Upper lobe of right lung (tissue), 1 donor: ENCODE results near the gene ALG1. TPM values are rescaled to one million over a fixed set of nuclear protein-coding genes. Genes with fewer than 3 reads are reported as not detected.
A peak's percentile ranks its signal among the peaks of the same experiment; 100 is the strongest.
"Not testable (repeated sequence)": the region's sequence is repeated elsewhere in the genome, so short reads cannot be mapped to it uniquely, and the experiment has no call there.

Source experiments
- ATAC-seq: fragments of 200-7000 bp; cut with Tn5 transposase; one replicate; pipeline ENCODE4 v1.9.1; 2020; ENCODE audit warnings: mild to moderate bottlenecking, moderate library complexity
- DNase-seq: peaks from one replicate; pipeline ENCODE4 v3.0.0-alpha.2; 2020
- H3K27ac ChIP-seq: fragments of 200-600 bp; one replicate; pipeline ENCODE4 v1.8.0; 2022
- H3K27me3 ChIP-seq: fragments of 200-600 bp; one replicate; pipeline ENCODE4 v1.8.0; 2022; ENCODE audit warnings: mild to moderate bottlenecking
- H3K36me3 ChIP-seq: fragments of 200-600 bp; one replicate; pipeline ENCODE4 v1.8.0; 2022
- H3K4me1 ChIP-seq: fragments of 200-600 bp; one replicate; pipeline ENCODE4 v1.8.0; 2022
- H3K4me3 ChIP-seq: fragments of 200-600 bp; one replicate; pipeline ENCODE4 v1.8.0; 2022; ENCODE audit warnings: mild to moderate bottlenecking
- H3K9me3 ChIP-seq: fragments of 200-600 bp; one replicate; pipeline ENCODE4 v1.8.0; 2022
- intact Hi-C: fragments of 100-400 bp; cut with DNase I; formaldehyde crosslinking; loops from one replicate; pipeline ENCODE4 v1.11.0; 2022
- total RNA-seq: library from RNA; stranded (reverse); fragmentation: NEBNext Ultra II Directional; extraction: Animal tissue kit (Norgen Biotek cat#: 25700); gene quantifications from one replicate; pipeline ENCODE4 v1.2.1, GENCODE V29; 2021
- donor health status: DM: no; HTN: yes; CAD: no; lungs with severe emphysema.

The ALG1 gene
- total RNA-seq, 1 donor from 2014 or later = 26.4 TPM

- H3K4me1 ChIP-seq, H3K4me3 ChIP-seq, ATAC-seq, H3K9me3 ChIP-seq, DNase-seq, H3K27ac ChIP-seq, H3K27me3 ChIP-seq, H3K36me3 ChIP-seq, intact Hi-C loops: not testable (repeated sequence)
These were observed 22.1 kb downstream of the ALG1 start for GRCh38 chr16:5093746-5094145.

GRCh38 chr16:5095145-5095830, 23.6 kb downstream of the ALG1 start:
- H3K4me3 ChIP-seq, intact Hi-C loops, H3K36me3 ChIP-seq, ATAC-seq, H3K4me1 ChIP-seq, DNase-seq, H3K27me3 ChIP-seq, H3K9me3 ChIP-seq, H3K27ac ChIP-seq: not testable (repeated sequence)

- H3K4me3 ChIP-seq = peak overlapping the region; percentile 79
- H3K4me1 ChIP-seq, H3K9me3 ChIP-seq, intact Hi-C loops, H3K36me3 ChIP-seq, H3K27me3 ChIP-seq, ATAC-seq, DNase-seq: not testable (repeated sequence)
- peak overlapping the region; percentile 83 for H3K27ac ChIP-seq
These were observed 24.9 kb downstream of the ALG1 start for GRCh38 chr16:5096437-5097060.

GRCh38 chr16:5097061-5097469, 25.4 kb downstream of the ALG1 start:
- H3K4me1 ChIP-seq, intact Hi-C loops, H3K9me3 ChIP-seq, ATAC-seq, H3K27me3 ChIP-seq, H3K36me3 ChIP-seq, DNase-seq: not testable (repeated sequence)
- Histone ChIP-seq H3K27ac (peak overlapping the region; percentile 83), H3K4me3 (peak overlapping the region; percentile 79)

- intact Hi-C loops, H3K9me3 ChIP-seq, H3K27me3 ChIP-seq, H3K36me3 ChIP-seq, H3K4me1 ChIP-seq: not testable (repeated sequence)
- DNase-seq (peak; percentile 100), ATAC-seq (peak; percentile 100)
- Histone ChIP-seq H3K27ac (peak within 1 kb of the TSS; percentile 83), H3K4me3 (peak within 1 kb of the TSS; percentile 79)
These were observed 26.0 kb downstream of the ALG1 start, which contains the start of gene EEF2KMT for GRCh38 chr16:5097470-5098220. TSS of gene EEF2KMT (minus strand) at chr16:5097795. CDS start at chr16:5097739, 56 bp downstream.

- peak overlapping the region; percentile 66 for H3K27ac ChIP-seq
- H3K4me1 ChIP-seq, H3K27me3 ChIP-seq, intact Hi-C loops, H3K9me3 ChIP-seq, ATAC-seq, H3K36me3 ChIP-seq: not testable (repeated sequence)
- DNase-seq = peak; percentile 91
- H3K4me3 ChIP-seq = peak overlapping the region; percentile 79
These were observed 26.8 kb downstream of the ALG1 start for GRCh38 chr16:5098221-5099159.

GRCh38 chr16:5099174-5099573, 27.5 kb downstream of the ALG1 start:
- H3K36me3 ChIP-seq, H3K27me3 ChIP-seq, H3K9me3 ChIP-seq, intact Hi-C loops, ATAC-seq, H3K4me1 ChIP-seq, DNase-seq: not testable (repeated sequence)
- peak overlapping the region; percentile 79 for H3K4me3 ChIP-seq
- H3K27ac ChIP-seq = peak overlapping the region; percentile 66

GRCh38 chr16:5103296-5104032, 31.8 kb downstream of the ALG1 start:
- H3K4me3 ChIP-seq, H3K27ac ChIP-seq, intact Hi-C loops, DNase-seq, ATAC-seq, H3K4me1 ChIP-seq, H3K36me3 ChIP-seq, H3K27me3 ChIP-seq, H3K9me3 ChIP-seq: not testable (repeated sequence)

- DNase-seq, H3K27me3 ChIP-seq, H3K36me3 ChIP-seq, H3K4me3 ChIP-seq, ATAC-seq, H3K27ac ChIP-seq, intact Hi-C loops, H3K4me1 ChIP-seq, H3K9me3 ChIP-seq: not testable (repeated sequence)
These were observed 33.4 kb downstream of the ALG1 start for GRCh38 chr16:5105039-5105438.
